ENCODE results near the gene MYH13. TPM values are rescaled to one million over a fixed set of nuclear protein-coding genes. Genes with fewer than 3 reads are reported as not detected.

The MYH13 gene
- total RNA-seq, 1 experiment from 2014 or later: not detected

- no peak overlapping the region for H3K4me2 ChIP-seq (ENCODE audit: insufficient read depth, insufficient read length, low read length)
These were observed 121.4 kb downstream of the MYH13 start for GRCh38 chr17:10251212-10251948.

More at GRCh38 chr17:10251212-10251948, 121.4 kb downstream of the MYH13 start:
- no peaks in the 10 kb centered on the region for H3K4me1 ChIP-seq (ENCODE audit: insufficient read depth, low read length)
- no peak overlapping the region for H2AK5ac ChIP-seq (ENCODE audit: insufficient read length, low read length)
- no peaks in the 10 kb centered on the region; a peak in 1 of 5 replicates for H3K9me3 Mint-ChIP-seq
- no peak for DNase-seq
- H2BK12ac ChIP-seq (ENCODE audit: insufficient read length, low read depth, low read length): no peak overlapping the region
- H3K9ac ChIP-seq (ENCODE audit: extremely low read depth, insufficient read length, low read length): no peak overlapping the region
- no peaks in the 10 kb centered on the region for H3K79me1 ChIP-seq (ENCODE audit: insufficient read depth, low read depth, low read length, poor library complexity, severe bottlenecking)
- H3K56ac ChIP-seq (ENCODE audit: insufficient read length, low read depth, low read length): no peak overlapping the region
- no peak overlapping the region for H3K4me3 Mint-ChIP-seq
- no peak overlapping the region for H3T11ph ChIP-seq (ENCODE audit: low read length)
- H3K27ac Mint-ChIP-seq: no peak overlapping the region; a peak in 1 of 7 replicates
- no peaks in the 10 kb centered on the region for H3K9me3 ChIP-seq (ENCODE audit: control insufficient read depth, low read depth, low read length)
- H3K4me1 Mint-ChIP-seq: no peaks in the 10 kb centered on the region; a peak in 1 of 4 replicates
- H3K23me2 ChIP-seq (ENCODE audit: insufficient read length, low read depth, low read length, poor library complexity, severe bottlenecking): no peaks in the 10 kb centered on the region
- no peak overlapping the region for H2BK120ac ChIP-seq (ENCODE audit: low read depth, low read length, poor library complexity, severe bottlenecking)
- H4K20me1 ChIP-seq (ENCODE audit: control insufficient read depth, insufficient read depth, insufficient read length): no peaks in the 10 kb centered on the region
- H3K14ac ChIP-seq (ENCODE audit: insufficient read depth, low read length): no peak overlapping the region
- no peaks in the 10 kb centered on the region for H3K79me2 ChIP-seq (ENCODE audit: insufficient read depth, low read length)
- H4K8ac ChIP-seq (replicated peaks; ENCODE audit: insufficient read length, low read depth, low read length): no peak overlapping the region
- no CpG with 5 or more reads among the region's 11 CpGs for WGBS (ENCODE audit: extremely low coverage, insufficient read length, low lambda C conversion rate)
- no peak overlapping the region for H3K27ac ChIP-seq (ENCODE audit: insufficient read length, low read depth, low read length)
- H2BK5ac ChIP-seq (ENCODE audit: insufficient read length, low read length): no peak overlapping the region
- no peak overlapping the region for H2AFZ ChIP-seq (ENCODE audit: low read length)
- H3K18ac ChIP-seq (ENCODE audit: insufficient read length, low read depth, low read length): no peak overlapping the region
- no peak overlapping the region for H4K91ac ChIP-seq (ENCODE audit: insufficient read length, low read depth, low read length)
- H3K23ac ChIP-seq (ENCODE audit: insufficient read length, low read depth, low read length): no peak overlapping the region
- no peak overlapping the region for H4K5ac ChIP-seq (ENCODE audit: insufficient read length, low read depth, low read length)
- H3K36me3 Mint-ChIP-seq (ENCODE audit: insufficient read depth in 1 of 3, low read depth in 3 of 3): no peaks in the 10 kb centered on the region
- H2BK15ac ChIP-seq (ENCODE audit: low read depth, low read length): no peak overlapping the region
- peaks cover 2% of the 10 kb centered on the region; the same call in 1 of the 2 replicates for H3K27me3 Mint-ChIP-seq (ENCODE audit: low read depth)
- TF ChIP-seq CTCF (conservative IDR thresholded peaks at IDR 0.05): no peak
- H3K4ac ChIP-seq (ENCODE audit: low read depth, low read length): no peak overlapping the region
- no peak overlapping the region for H2BK20ac ChIP-seq (ENCODE audit: low read depth, low read length, poor library complexity, severe bottlenecking)
- no peaks in the 10 kb centered on the region for H3K27me3 ChIP-seq (ENCODE audit: insufficient read depth, low read length)

Other genes with a start within 250 kb of the MYH13 start
- 4.8 and 6.0 TPM in 2 replicates for gene GAS7, start 174.4 kb downstream of the MYH13 start, total RNA-seq (2021)
- gene MYH8, start 48.9 kb upstream of the MYH13 start, total RNA-seq (2021): not detected in 2 replicates
- gene MYH4, start 96.6 kb upstream of the MYH13 start, total RNA-seq (2021): not detected in 2 replicates
- not detected in 2 replicates for gene MYH1, start 145.5 kb upstream of the MYH13 start, total RNA-seq (2021)
- gene MYH2, start 176.7 kb upstream of the MYH13 start, total RNA-seq (2021): 0.68 and 0.90 TPM in 2 replicates